Stomach (tissue), 4 donors: ENCODE measurements around the gene PLA2G4A.

Experiments
- POLR2A ChIP-seq, 4 donors: fragments of 450-650 bp; IDR thresholded peaks; one replicate each; pipeline ENCODE4 v1.6.1; 2016; ENCODE audit warnings: antibody characterized with exemption in 4 of 4, control low read depth in 2 of 4, mild to moderate bottlenecking in 1 of 4, moderate library complexity in 1 of 4
- POLR2AphosphoS5 ChIP-seq, 3 donors: sonication (generic); formaldehyde crosslinking; IDR thresholded peaks; one replicate each; pipeline ENCODE4 v1.6.1; 2016; ENCODE audit warnings: antibody characterized with exemption in 3 of 3
- TF ChIP-seq, protein P1 (sequence below), 7 experiments: fragments of 450-650 bp in 4 of 7; fragments of 200-600 bp in 3 of 7; sonication (generic) in 3 of 7; IDR thresholded peaks; one replicate each; pipeline ENCODE4 v1.5.1; 2016 to 2019; ENCODE audit warnings: antibody characterized with exemption in 7 of 7, control low read depth in 2 of 7, mild to moderate bottlenecking in 1 of 7

DNA sequence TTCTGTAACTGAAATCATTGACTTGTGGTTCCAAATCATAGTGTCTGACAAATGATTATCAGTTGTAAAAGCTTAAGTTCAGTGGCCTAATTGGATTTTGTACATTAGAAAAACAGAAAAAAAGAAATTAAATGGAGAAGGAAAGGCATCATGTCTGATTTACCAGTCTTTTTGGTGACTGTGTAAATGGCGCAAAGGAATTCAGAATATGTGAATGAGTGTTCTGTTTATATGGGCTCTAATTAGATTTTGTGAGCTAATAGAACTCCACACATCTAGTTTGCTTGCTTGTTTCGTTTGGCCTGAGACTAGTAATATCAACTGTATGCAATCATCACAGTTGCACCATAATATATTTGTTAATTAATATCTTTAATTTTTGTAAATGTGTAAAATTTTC, 151.7 kb downstream of the PLA2G4A start:
- TF ChIP-seq POLR2AphosphoS5 (IDR thresholded peaks at IDR 0.05) (no peak), POLR2A (IDR thresholded peaks at IDR 0.05) (no peak)
- TF ChIP-seq, protein P1, sequence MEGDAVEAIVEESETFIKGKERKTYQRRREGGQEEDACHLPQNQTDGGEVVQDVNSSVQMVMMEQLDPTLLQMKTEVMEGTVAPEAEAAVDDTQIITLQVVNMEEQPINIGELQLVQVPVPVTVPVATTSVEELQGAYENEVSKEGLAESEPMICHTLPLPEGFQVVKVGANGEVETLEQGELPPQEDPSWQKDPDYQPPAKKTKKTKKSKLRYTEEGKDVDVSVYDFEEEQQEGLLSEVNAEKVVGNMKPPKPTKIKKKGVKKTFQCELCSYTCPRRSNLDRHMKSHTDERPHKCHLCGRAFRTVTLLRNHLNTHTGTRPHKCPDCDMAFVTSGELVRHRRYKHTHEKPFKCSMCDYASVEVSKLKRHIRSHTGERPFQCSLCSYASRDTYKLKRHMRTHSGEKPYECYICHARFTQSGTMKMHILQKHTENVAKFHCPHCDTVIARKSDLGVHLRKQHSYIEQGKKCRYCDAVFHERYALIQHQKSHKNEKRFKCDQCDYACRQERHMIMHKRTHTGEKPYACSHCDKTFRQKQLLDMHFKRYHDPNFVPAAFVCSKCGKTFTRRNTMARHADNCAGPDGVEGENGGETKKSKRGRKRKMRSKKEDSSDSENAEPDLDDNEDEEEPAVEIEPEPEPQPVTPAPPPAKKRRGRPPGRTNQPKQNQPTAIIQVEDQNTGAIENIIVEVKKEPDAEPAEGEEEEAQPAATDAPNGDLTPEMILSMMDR (IDR thresholded peaks at IDR 0.05) = no peak
